PC-9 (cell line): Measurements from ENCODE around the gene MOCS3. TPM values are rescaled to one million over a fixed set of nuclear protein-coding genes. Genes with fewer than 3 reads are reported as not detected.

ENCODE experiments used
- BruUV-seq: library from RNA; stranded (reverse); fragments of 400-500 nt; replicated peaks from 2 replicates; lab custom pipeline; 2021; lab: Mats Ljungman, UMichigan
- CTCF ChIA-PET: fragments of 300-600 bp; sonication (Branson Sonifier 250); formaldehyde crosslinking; loops from one replicate; lab custom pipeline; 2022; ENCODE audit warnings: antibody characterized with exemption; lab: Charles Lee
- POLR2A ChIA-PET: fragments of 300-600 bp; sonication (Branson Sonifier 250); formaldehyde crosslinking; loops from one replicate; lab custom pipeline; 2022; ENCODE audit warnings: antibody characterized with exemption; ENCODE audit not compliant: unreplicated experiment; lab: Charles Lee
- DNase-seq, 2 experiments: peaks; one replicate each; pipeline versions ENCODE4 v3.0.0 to v3.0.0-alpha.2; 2015 to 2022; ENCODE audit warnings: mixed read lengths in 1 of 2
- H2AFZ ChIP-seq: fragments of 200-600 bp; sonication (generic); 2 replicates; pipeline ENCODE4 v1.8.1; 2017; ENCODE audit warnings: antibody characterized with exemption
- H3F3A ChIP-seq: fragments of 200-600 bp; sonication (generic); 2 replicates; pipeline ENCODE4 v1.8.1; 2017; ENCODE audit warnings: antibody characterized with exemption, mild to moderate bottlenecking, low read depth; ENCODE audit not compliant: insufficient read depth
- H3K27ac ChIP-seq: fragments of 200-600 bp; sonication (generic); 2 replicates; pipeline ENCODE4 v1.6.1; 2016; ENCODE audit warnings: mixed run types
- H3K27me3 ChIP-seq: fragments of 200-600 bp; sonication (generic); 2 replicates; pipeline ENCODE4 v1.6.1; 2016; ENCODE audit warnings: low read depth, mixed run types; ENCODE audit not compliant: insufficient read depth
- H3K36me3 ChIP-seq: fragments of 200-600 bp; sonication (generic); 2 replicates; pipeline ENCODE4 v1.6.1; 2016; ENCODE audit warnings: low read depth, mixed run types
- H3K4me1 ChIP-seq: fragments of 200-600 bp; sonication (generic); replicated peaks from 2 replicates; pipeline ENCODE4 v1.6.1; 2016; ENCODE audit warnings: mixed run types; ENCODE audit not compliant: insufficient read depth
- H3K4me2 ChIP-seq: fragments of 200-600 bp; sonication (generic); 2 replicates; pipeline ENCODE4 v1.6.1; 2017; ENCODE audit warnings: mixed run types
- H3K4me3 ChIP-seq: fragments of 200-600 bp; sonication (generic); 2 replicates; pipeline ENCODE4 v1.6.1; 2016; ENCODE audit warnings: mixed run types
- H3K79me2 ChIP-seq: fragments of 200-600 bp; sonication (generic); 2 replicates; pipeline ENCODE4 v1.6.1; 2017; ENCODE audit warnings: low read depth, mixed run types
- H3K9me2 ChIP-seq: fragments of 200-600 bp; sonication (generic); 2 replicates; pipeline ENCODE4 v1.8.1; 2017; ENCODE audit warnings: mild to moderate bottlenecking; ENCODE audit not compliant: insufficient read depth
- H3K9me3 ChIP-seq: fragments of 200-600 bp; sonication (generic); 2 replicates; pipeline ENCODE4 v1.8.1; 2016; ENCODE audit warnings: low read depth; ENCODE audit not compliant: insufficient read depth
- H4K20me1 ChIP-seq: fragments of 200-600 bp; sonication (generic); 2 replicates; pipeline ENCODE4 v1.8.1; 2017; ENCODE audit not compliant: insufficient read depth
- EZH2 ChIP-seq: fragments of 200-600 bp; sonication (generic); IDR thresholded peaks from 2 replicates; pipeline ENCODE4 v1.8.0; 2017; ENCODE audit warnings: antibody characterized with exemption, low read depth
- intact Hi-C: fragments of 100-400 bp; cut with micrococcal nuclease; formaldehyde crosslinking; loops from one replicate; pipeline ENCODE4 v1.10.0; 2022; ENCODE audit not compliant: unreplicated experiment
- total RNA-seq: library from RNA; stranded (reverse); gene quantifications from 2 replicates; pipeline ENCODE4 v1.2.3, GENCODE V29; 2021
- TF ChIP-seq, protein P1 (sequence below): fragments of 200-600 bp; sonication (generic); conservative IDR thresholded peaks from 2 replicates; pipeline ENCODE4 v1.6.1; 2017; ENCODE audit warnings: mixed run types, antibody characterized with exemption, mild to moderate bottlenecking, moderate library complexity

The MOCS3 gene
- total RNA-seq, 1 experiment from 2014 or later = 4.8 TPM

DNA sequence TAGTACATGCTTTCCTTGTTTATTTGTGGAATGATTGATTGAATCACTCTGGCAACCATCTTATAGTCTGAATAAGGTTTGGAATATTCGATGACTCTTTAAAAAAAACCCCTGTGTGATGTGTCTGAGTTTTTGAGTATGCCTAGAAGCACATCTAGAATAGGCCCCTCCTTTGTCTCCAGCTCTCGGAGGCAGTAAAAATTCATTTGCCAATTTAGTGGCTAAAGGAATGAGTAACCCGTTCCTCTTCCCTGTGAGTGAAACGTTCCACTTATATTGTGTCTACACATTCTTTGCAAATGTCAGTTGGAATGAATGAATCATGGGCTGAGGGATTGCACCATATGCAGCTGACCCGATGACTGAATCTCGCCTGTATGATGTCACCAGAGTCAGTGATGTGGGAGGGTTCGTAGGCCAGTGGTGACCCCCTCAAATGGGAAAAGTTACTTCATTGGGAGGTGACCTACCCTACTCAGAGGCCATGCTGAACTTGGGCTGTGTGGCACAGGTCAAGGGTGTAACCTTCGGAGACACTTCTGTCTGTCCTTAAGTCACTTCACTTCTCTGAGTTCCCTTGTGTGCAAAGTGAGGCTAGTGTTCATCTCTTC, 21.6 kb downstream of the MOCS3 start:
- BruUV-seq = no TSS peak
- Histone ChIP-seq H3K9me3 (no peaks in the 10 kb centered on the region), H3K79me2 (no peaks in the 10 kb centered on the region), H3K9me2 (no peaks in the 10 kb centered on the region), H3F3A (peaks cover 14% of the 10 kb centered on the region), H3K4me3 (no peak overlapping the region), H3K4me1 (peaks cover 7% of the 10 kb centered on the region), H3K27me3 (peaks cover 6% of the 10 kb centered on the region; the same call in 1 of the 2 replicates), H4K20me1 (no peaks in the 10 kb centered on the region), H3K36me3 (no peaks in the 10 kb centered on the region), H3K27ac (0 out of 2 replicates have a peak overlapping the region, but pooled peaks have one; percentile 25), H2AFZ (no peak overlapping the region), H3K4me2 (0 out of 2 replicates have a peak overlapping the region, but pooled peaks have one; percentile 10)
- DNase-seq = peak; percentile 43 to 93
- POLR2A ChIA-PET = no interaction called here
- no peak for TF ChIP-seq EZH2
- TF ChIP-seq, protein P1, sequence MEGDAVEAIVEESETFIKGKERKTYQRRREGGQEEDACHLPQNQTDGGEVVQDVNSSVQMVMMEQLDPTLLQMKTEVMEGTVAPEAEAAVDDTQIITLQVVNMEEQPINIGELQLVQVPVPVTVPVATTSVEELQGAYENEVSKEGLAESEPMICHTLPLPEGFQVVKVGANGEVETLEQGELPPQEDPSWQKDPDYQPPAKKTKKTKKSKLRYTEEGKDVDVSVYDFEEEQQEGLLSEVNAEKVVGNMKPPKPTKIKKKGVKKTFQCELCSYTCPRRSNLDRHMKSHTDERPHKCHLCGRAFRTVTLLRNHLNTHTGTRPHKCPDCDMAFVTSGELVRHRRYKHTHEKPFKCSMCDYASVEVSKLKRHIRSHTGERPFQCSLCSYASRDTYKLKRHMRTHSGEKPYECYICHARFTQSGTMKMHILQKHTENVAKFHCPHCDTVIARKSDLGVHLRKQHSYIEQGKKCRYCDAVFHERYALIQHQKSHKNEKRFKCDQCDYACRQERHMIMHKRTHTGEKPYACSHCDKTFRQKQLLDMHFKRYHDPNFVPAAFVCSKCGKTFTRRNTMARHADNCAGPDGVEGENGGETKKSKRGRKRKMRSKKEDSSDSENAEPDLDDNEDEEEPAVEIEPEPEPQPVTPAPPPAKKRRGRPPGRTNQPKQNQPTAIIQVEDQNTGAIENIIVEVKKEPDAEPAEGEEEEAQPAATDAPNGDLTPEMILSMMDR = no peak
- CTCF ChIA-PET = no interaction called here
- intact Hi-C loops = loop anchor here (5.0 to 10.0 kb wide), 2 partner anchors 185 to 387 kb away; partner anchors contain the start of gene BCAS4

DNA sequence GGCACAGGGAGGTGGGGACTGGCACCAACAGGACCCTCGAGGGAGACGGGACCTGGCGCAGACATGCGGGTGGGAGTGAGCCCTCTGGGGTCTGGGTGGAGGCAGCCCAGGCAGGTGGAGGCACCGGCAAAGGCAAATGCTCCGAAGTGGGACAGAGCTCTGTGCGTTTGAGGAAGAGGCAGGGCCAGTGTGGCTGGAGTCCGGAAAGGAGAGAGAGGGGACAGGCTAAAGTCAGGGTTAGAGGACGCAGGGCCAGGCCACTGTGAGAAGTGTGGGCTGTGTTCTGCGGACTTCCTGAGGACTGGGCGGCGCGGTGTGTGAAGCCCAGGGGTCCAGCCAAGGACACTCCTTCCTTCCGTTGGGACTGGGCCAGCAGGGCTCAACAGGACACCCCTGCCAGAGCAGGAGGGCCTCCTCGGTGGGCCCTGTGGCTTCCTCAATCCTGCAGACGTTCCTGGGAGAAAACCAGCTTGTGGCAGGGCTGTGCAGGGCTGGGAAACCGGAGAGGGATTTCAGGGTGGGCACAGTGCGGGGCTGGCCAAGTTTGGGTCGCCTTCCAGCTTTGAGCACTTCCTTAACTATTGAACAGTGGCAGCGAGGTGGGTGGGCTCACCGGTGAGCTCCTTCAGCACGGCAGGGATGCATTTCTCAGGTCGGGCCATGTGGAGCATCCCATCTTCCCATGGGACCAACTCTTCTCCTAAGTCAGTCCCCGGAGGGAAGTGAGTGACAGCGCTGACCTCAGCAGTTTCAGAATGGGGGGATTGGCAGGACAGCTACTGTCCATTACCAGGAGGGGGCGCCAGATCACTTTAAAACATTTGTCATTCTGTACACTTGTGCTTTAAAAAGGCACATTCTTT, 22.5 kb downstream of the MOCS3 start:
- H3K4me1 ChIP-seq = peaks cover 7% of the 10 kb centered on the region
- BruUV-seq = no TSS peak
- intact Hi-C loops = loop anchor here (5.0 to 10.0 kb wide), 2 partner anchors 186 to 386 kb away; partner anchors contain the start of gene BCAS4
- no peaks in the 10 kb centered on the region for H3K9me3 ChIP-seq
- no peaks in the 10 kb centered on the region for H4K20me1 ChIP-seq
- no peak for TF ChIP-seq EZH2
- TF ChIP-seq, protein P1 = peak; percentile 95
- no peak overlapping the region for H3K4me2 ChIP-seq
- no peaks in the 10 kb centered on the region for H3K9me2 ChIP-seq
- no peak overlapping the region for H2AFZ ChIP-seq
- H3K79me2 ChIP-seq = no peaks in the 10 kb centered on the region
- ChIA-PET POLR2A (no interaction called here), CTCF (interaction anchor here (0.6 to 1.2 kb wide), 4 partner anchors 11 to 326 kb away, joined by 3 to 4 read pairs (median 3); no protein-coding TSS in a partner anchor)
- H3K36me3 ChIP-seq = no peaks in the 10 kb centered on the region
- 0 out of 2 replicates have a peak, but pooled peaks cover under 1% of the 10 kb centered on the region for H3K27me3 ChIP-seq
- DNase-seq = peak; percentile 45 to 48
- H3F3A ChIP-seq = peaks cover 14% of the 10 kb centered on the region
- no peak overlapping the region for H3K4me3 ChIP-seq
- no peak overlapping the region for H3K27ac ChIP-seq

DNA sequence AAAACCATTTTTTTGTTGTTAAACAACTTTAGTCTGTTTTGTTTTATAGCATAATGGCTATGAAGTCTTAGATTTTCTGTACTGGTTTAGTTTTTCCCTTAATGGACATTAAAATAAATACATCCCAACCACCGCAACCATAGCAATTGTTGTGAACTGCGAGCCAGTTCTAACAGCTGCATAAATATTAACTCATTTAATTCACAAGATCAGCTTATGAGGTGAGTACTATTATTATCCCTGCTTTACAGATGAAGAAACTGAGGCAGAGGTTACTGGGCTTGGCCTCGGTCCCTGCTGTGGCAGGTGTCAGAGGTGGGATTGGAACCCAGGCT, 23.1 kb downstream of the MOCS3 start:
- POLR2A ChIA-PET = interaction anchor here (0.6 kb wide), 1 partner anchor 655 kb away, joined by 3 read pairs; no protein-coding TSS in a partner anchor
- Histone ChIP-seq H4K20me1 (no peaks in the 10 kb centered on the region), H3K4me1 (peaks cover 7% of the 10 kb centered on the region), H3K9me2 (no peaks in the 10 kb centered on the region), H3F3A (peaks cover 14% of the 10 kb centered on the region), H3K36me3 (no peaks in the 10 kb centered on the region), H3K4me2 (no peak overlapping the region), H3K27me3 (no peaks in the 10 kb centered on the region), H2AFZ (no peak overlapping the region), H3K4me3 (no peak overlapping the region), H3K79me2 (no peaks in the 10 kb centered on the region), H3K27ac (no peak overlapping the region), H3K9me3 (no peaks in the 10 kb centered on the region)
- intact Hi-C loops = loop anchor here (5.0 to 10.0 kb wide), 2 partner anchors 187 to 386 kb away; partner anchors contain the start of gene BCAS4
- peak in 1 of 2 experiments; percentile 28 for DNase-seq
- CTCF ChIA-PET = interaction anchor here (0.6 to 1.2 kb wide), 5 partner anchors 11 to 326 kb away, joined by 3 to 4 read pairs (median 3); partner anchors contain the start of gene ADNP
- TF ChIP-seq EZH2 = no peak
- TF ChIP-seq, protein P1 = peak; percentile 19; the same call in 1 of the 2 replicates
- no TSS peak for BruUV-seq
